Right renal pelvis (tissue), 4 donors: ENCODE results near the gene RAP2A. TPM values are rescaled to one million over a fixed set of nuclear protein-coding genes. Genes with fewer than 3 reads are reported as not detected.
A peak's percentile ranks its signal among the peaks of the same experiment; 100 is the strongest.

Source experiments
- DNase-seq, 4 donors: peaks; one replicate each; pipeline ENCODE4 v3.0.0-alpha.2; 2013; ENCODE audit warnings: low read depth in 4 of 4, low spot score in 3 of 4, missing footprints in 1 of 4
- polyA plus RNA-seq, 4 donors: library from polyadenylated mRNA; unstranded; fragments of 120-200 nt; gene quantifications; one replicate each; pipeline ENCODE4 v1.2.1, GENCODE V29; 2013; ENCODE audit not compliant: insufficient read length in 4 of 4

The RAP2A gene
- polyA plus RNA-seq, 4 donors = 34.3 to 46.9 (median 45.3) TPM

- no peak for DNase-seq
Measured at GRCh38 chr13:97417698-97418097, 16.3 kb upstream of the RAP2A start.

GRCh38 chr13:97422118-97423054 lies 11.6 kb upstream of the RAP2A start:
- no peak for DNase-seq

- no peak for DNase-seq
Measured at GRCh38 chr13:97423300-97424045, 10.5 kb upstream of the RAP2A start.

- DNase-seq = no peak
Measured at GRCh38 chr13:97425590-97425989, 8.4 kb upstream of the RAP2A start.

- no peak for DNase-seq
Measured at GRCh38 chr13:97426695-97427094, 7.3 kb upstream of the RAP2A start.

GRCh38 chr13:97429681-97430081 lies 4.3 kb upstream of the RAP2A start:
- DNase-seq = no peak

- no peak for DNase-seq
Measured at GRCh38 chr13:97430296-97430695, 3.7 kb upstream of the RAP2A start.

- DNase-seq = no peak
Measured at GRCh38 chr13:97431171-97431764, 2.7 kb upstream of the RAP2A start.

GRCh38 chr13:97432232-97432916 lies 1.6 kb upstream of the RAP2A start:
- DNase-seq = no peak

GRCh38 chr13:97432917-97433726 lies 847 bp upstream of the RAP2A start:
- peak; percentile 99 for DNase-seq

- peak in 2 of 4 donors; percentile 25 to 66 for DNase-seq
Measured at GRCh38 chr13:97434397-97435201, 630 bp downstream of the RAP2A start.

GRCh38 chr13:97435323-97435722 lies 1.4 kb downstream of the RAP2A start:
- peak in 1 of 4 donors; percentile 12 for DNase-seq

- peak in 1 of 4 donors; percentile 7 for DNase-seq
Measured at GRCh38 chr13:97435794-97436193, 1.8 kb downstream of the RAP2A start.

GRCh38 chr13:97436845-97437244 lies 2.9 kb downstream of the RAP2A start:
- DNase-seq = no peak

- no peak for DNase-seq
Measured at GRCh38 chr13:97437729-97438128, 3.8 kb downstream of the RAP2A start.

- no peak for DNase-seq
Measured at GRCh38 chr13:97438856-97439595, 5.1 kb downstream of the RAP2A start.

GRCh38 chr13:97440598-97441170 lies 6.7 kb downstream of the RAP2A start:
- DNase-seq = no peak

- no peak for DNase-seq
Measured at GRCh38 chr13:97441368-97441767, 7.4 kb downstream of the RAP2A start.
